ENCODE measurements around the gene PAWR. TPM values are rescaled to one million over a fixed set of nuclear protein-coding genes. Genes with fewer than 3 reads are reported as not detected.

PAWR gene
- total RNA-seq, 1 experiment from 2014 or later = 106 TPM

DNA sequence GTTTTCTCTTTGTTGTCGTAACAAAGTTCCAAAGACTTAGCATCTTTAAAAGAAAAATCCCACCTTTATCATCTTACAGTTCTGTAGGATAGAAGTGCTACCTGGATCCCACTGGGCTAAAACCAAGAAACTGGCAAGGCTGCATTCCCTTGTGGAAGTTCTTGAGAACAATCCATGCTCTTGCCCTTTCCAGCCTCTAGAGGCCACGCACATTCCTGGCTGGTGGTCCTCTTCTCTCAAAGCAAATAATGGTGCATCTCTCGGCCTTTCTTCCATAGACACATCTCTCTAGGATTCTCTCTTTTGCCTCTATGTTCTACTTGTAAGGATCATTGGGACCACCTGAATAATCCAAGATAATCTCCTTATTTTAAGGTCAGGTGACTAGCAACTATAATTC is 8.2 kb upstream of the PAWR start:
- no peaks in the 10 kb centered on the region for H3K27me3 ChIP-seq (ENCODE audit: insufficient read depth, low read length)
- CTCF ChIA-PET = no interaction called here
- H3K9me2 ChIP-seq (ENCODE audit: insufficient read depth) = no peaks in the 10 kb centered on the region; the same call in 1 of the 2 replicates
- H3K36me3 ChIP-seq (ENCODE audit: control insufficient read depth in 1 of 2, insufficient read depth in 2 of 2, low read length in 2 of 2) = no peaks in the 10 kb centered on the region
- TF ChIP-seq ZFX (IDR thresholded peaks at IDR 0.05) (no peak), ZNF274 (IDR thresholded peaks at IDR 0.05; ENCODE audit: low read depth, low read length) (no peak), ELF1 (IDR thresholded peaks at IDR 0.05; ENCODE audit: borderline replicate concordance, low read depth) (no peak), YY1 (IDR thresholded peaks at IDR 0.05; ENCODE audit: extremely low read depth, insufficient replicate concordance, low read depth, low read length) (no peak), SP1 (IDR thresholded peaks at IDR 0.05; ENCODE audit: low read depth) (no peak), CEBPB (IDR thresholded peaks at IDR 0.05; ENCODE audit: low read depth) (no peak), CBX3 (IDR thresholded peaks at IDR 0.05; ENCODE audit: low read depth) (no peak), SRF (IDR thresholded peaks at IDR 0.05; ENCODE audit: low read depth) (no peak), RAD21 (IDR thresholded peaks at IDR 0.05; ENCODE audit: low read depth) (no peak), POLR2A (IDR thresholded peaks at IDR 0.05; ENCODE audit: borderline replicate concordance, extremely low read depth, insufficient read depth, insufficient read length) (no peak), JUND (IDR thresholded peaks at IDR 0.05) (no peak)
- TF ChIP-seq, protein P1, sequence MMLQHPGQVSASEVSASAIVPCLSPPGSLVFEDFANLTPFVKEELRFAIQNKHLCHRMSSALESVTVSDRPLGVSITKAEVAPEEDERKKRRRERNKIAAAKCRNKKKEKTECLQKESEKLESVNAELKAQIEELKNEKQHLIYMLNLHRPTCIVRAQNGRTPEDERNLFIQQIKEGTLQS (IDR thresholded peaks at IDR 0.05) = no peak
- TF ChIP-seq, protein P2, sequence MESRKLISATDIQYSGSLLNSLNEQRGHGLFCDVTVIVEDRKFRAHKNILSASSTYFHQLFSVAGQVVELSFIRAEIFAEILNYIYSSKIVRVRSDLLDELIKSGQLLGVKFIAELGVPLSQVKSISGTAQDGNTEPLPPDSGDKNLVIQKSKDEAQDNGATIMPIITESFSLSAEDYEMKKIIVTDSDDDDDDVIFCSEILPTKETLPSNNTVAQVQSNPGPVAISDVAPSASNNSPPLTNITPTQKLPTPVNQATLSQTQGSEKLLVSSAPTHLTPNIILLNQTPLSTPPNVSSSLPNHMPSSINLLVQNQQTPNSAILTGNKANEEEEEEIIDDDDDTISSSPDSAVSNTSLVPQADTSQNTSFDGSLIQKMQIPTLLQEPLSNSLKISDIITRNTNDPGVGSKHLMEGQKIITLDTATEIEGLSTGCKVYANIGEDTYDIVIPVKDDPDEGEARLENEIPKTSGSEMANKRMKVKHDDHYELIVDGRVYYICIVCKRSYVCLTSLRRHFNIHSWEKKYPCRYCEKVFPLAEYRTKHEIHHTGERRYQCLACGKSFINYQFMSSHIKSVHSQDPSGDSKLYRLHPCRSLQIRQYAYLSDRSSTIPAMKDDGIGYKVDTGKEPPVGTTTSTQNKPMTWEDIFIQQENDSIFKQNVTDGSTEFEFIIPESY (IDR thresholded peaks at IDR 0.05; ENCODE audit: extremely low read depth, insufficient replicate concordance, low read length) = no peak
- no TSS peak for BruUV-seq (replicated peaks)
- H3K9ac ChIP-seq (ENCODE audit: low read length) = no peak overlapping the region
- H3K27ac ChIP-seq (ENCODE audit: low read depth, low read length) = no peak overlapping the region
- DNase-seq (ENCODE audit: low read depth, low spot score) (no peak), ATAC-seq (no peak)
- H2AFZ ChIP-seq (ENCODE audit: low read depth, low read length, poor library complexity, severe bottlenecking) = no peak overlapping the region
- RAD21 ChIA-PET (ENCODE audit: low non-redundant PET in 1 of 2, low total read pairs in 2 of 2, uncharacterized antibody in 2 of 2, unreplicated experiment in 2 of 2) = no interaction called here
- intact Hi-C loops (cut with micrococcal nuclease) = no loop called here
- no peaks in the 10 kb centered on the region for H3K9me3 ChIP-seq (ENCODE audit: control insufficient read depth in 1 of 2, insufficient read depth in 1 of 2, low read depth in 1 of 2, low read length in 2 of 2)
- H3K4me1 ChIP-seq (ENCODE audit: control insufficient read depth in 1 of 2, insufficient read depth in 2 of 2, low read length in 2 of 2) = no peaks in the 10 kb centered on the region
- H3K4me3 ChIP-seq (replicated peaks in 1 of 2; ENCODE audit: low read depth in 1 of 2, low read length in 2 of 2) = no peak overlapping the region
- no peaks in the 10 kb centered on the region for H3K79me2 ChIP-seq (ENCODE audit: insufficient read depth, low read length)
- H4K20me1 ChIP-seq (ENCODE audit: insufficient read depth) = no peaks in the 10 kb centered on the region
- no peak overlapping the region for H3K4me2 ChIP-seq (ENCODE audit: low read length)
- POLR2A ChIA-PET = no interaction called here
